IPS DF 4.7 (cell line): ENCODE results near the gene ANK2.

Source experiments
- DNase-seq: peaks from one replicate; pipeline ENCODE4 v3.0.0-alpha.2; 2013; ENCODE audit warnings: low spot score; ENCODE audit errors: extremely low read depth

ANK2 gene

GRCh38 chr4:113094331-113094730 is 44.9 kb downstream of the ANK2 start:
- no peak for DNase-seq

- DNase-seq = no peak
Measured at GRCh38 chr4:113094802-113095201, 45.3 kb downstream of the ANK2 start.

- no peak for DNase-seq
Measured at GRCh38 chr4:113101669-113102068, 52.2 kb downstream of the ANK2 start.

GRCh38 chr4:113103556-113103955 is 54.1 kb downstream of the ANK2 start:
- DNase-seq = no peak

GRCh38 chr4:113106108-113106507 is 56.7 kb downstream of the ANK2 start:
- DNase-seq = no peak

GRCh38 chr4:113109106-113109718 is 59.8 kb downstream of the ANK2 start:
- no peak for DNase-seq

GRCh38 chr4:113112338-113112978 is 63.0 kb downstream of the ANK2 start:
- no peak for DNase-seq

GRCh38 chr4:113113151-113113550 is 63.7 kb downstream of the ANK2 start:
- DNase-seq = no peak

- no peak for DNase-seq
Measured at GRCh38 chr4:113114884-113115283, 65.4 kb downstream of the ANK2 start.

- DNase-seq = no peak
Measured at GRCh38 chr4:113116414-113117357, 67.2 kb downstream of the ANK2 start.

- no peak for DNase-seq
Measured at GRCh38 chr4:113117358-113117702, 67.9 kb downstream of the ANK2 start.

GRCh38 chr4:113122066-113122465 is 72.6 kb downstream of the ANK2 start:
- DNase-seq = no peak

GRCh38 chr4:113125418-113125817 is 76.0 kb downstream of the ANK2 start:
- no peak for DNase-seq

- no peak for DNase-seq
Measured at GRCh38 chr4:113131136-113131535, 81.7 kb downstream of the ANK2 start.

- DNase-seq = no peak
Measured at GRCh38 chr4:113131621-113132020, 82.2 kb downstream of the ANK2 start.

- no peak for DNase-seq
Measured at GRCh38 chr4:113141901-113142346, 92.5 kb downstream of the ANK2 start.

GRCh38 chr4:113142351-113142750 is 92.9 kb downstream of the ANK2 start:
- DNase-seq = no peak

GRCh38 chr4:113144091-113144490 is 94.6 kb downstream of the ANK2 start:
- DNase-seq = no peak

GRCh38 chr4:113145147-113145518 is 95.7 kb downstream of the ANK2 start:
- no peak for DNase-seq

GRCh38 chr4:113145519-113146291 is 96.3 kb downstream of the ANK2 start:
- DNase-seq = no peak

- no peak for DNase-seq
Measured at GRCh38 chr4:113146876-113147358, 97.5 kb downstream of the ANK2 start.
